ENCODE results near the gene GBGT1. TPM values are rescaled to one million over a fixed set of nuclear protein-coding genes. Genes with fewer than 3 reads are reported as not detected.
A peak's percentile ranks its signal among the peaks of the same experiment; 100 is the strongest.
"Not testable (repeated sequence)": the region's sequence is repeated elsewhere in the genome, so short reads cannot be mapped to it uniquely, and the experiment has no call there.

Gene GBGT1
- total RNA-seq, 4 donors from 2014 or later = 3.6 to 13.5 (median 5.3) TPM

DNA sequence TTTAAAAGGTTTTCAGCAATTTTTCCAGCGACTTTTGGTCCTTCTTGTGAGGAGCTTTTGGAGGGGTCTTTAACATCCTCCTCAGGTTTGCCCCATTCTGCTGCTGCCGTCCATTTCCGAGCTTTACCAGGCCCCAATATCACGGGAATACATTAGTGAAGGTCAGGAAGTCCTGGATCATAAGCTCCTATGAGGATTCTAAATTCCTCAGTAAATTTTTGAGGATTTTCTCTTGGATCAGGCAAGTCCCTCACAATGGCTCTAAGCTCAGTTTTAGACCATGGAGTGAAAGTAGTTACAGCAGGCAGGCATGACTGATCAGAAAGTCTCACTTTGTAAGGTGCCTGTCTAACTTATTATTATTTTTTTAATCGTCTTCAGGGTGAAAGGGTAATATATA is 17.2 kb upstream of the GBGT1 start:
- TF ChIP-seq, protein P1, sequence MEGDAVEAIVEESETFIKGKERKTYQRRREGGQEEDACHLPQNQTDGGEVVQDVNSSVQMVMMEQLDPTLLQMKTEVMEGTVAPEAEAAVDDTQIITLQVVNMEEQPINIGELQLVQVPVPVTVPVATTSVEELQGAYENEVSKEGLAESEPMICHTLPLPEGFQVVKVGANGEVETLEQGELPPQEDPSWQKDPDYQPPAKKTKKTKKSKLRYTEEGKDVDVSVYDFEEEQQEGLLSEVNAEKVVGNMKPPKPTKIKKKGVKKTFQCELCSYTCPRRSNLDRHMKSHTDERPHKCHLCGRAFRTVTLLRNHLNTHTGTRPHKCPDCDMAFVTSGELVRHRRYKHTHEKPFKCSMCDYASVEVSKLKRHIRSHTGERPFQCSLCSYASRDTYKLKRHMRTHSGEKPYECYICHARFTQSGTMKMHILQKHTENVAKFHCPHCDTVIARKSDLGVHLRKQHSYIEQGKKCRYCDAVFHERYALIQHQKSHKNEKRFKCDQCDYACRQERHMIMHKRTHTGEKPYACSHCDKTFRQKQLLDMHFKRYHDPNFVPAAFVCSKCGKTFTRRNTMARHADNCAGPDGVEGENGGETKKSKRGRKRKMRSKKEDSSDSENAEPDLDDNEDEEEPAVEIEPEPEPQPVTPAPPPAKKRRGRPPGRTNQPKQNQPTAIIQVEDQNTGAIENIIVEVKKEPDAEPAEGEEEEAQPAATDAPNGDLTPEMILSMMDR (IDR thresholded peaks at IDR 0.05) = no peak
- TF ChIP-seq POLR2A (IDR thresholded peaks at IDR 0.05) = no peak
- intact Hi-C loops (cut with DNase I; ENCODE audit: low total_unique reads) = loop anchor here (10.0 kb wide), 1 partner anchor 154 kb away; the partner anchor contains the start of gene SURF6
- 85 to 86% methylated on average over 5 of the region's 5 CpGs for WGBS, 2 donors
- DNase-seq (ENCODE audit: low spot score in 2 of 2) = no peak
- H3K4me3 ChIP-seq (ENCODE audit: low read depth, poor library complexity, severe bottlenecking) = no peak overlapping the region

DNA sequence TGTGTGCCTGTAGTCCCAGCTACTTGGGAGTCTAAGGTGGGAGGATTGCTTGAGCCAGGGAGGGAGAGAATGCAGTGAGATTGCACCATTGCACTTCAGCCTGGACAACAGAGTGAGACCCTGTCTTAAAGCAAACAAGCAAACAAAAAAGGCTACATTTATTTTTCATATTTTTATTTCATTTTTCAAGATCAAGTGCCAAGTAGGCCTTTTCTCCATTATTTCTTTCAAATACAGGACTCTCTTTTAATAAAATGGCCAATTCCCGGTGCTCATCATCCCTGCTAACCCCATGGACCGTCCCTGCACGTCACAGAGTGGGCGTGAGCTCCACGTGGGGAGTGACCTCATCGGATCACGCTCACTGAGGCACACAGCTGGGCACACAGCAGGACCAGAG is 9.3 kb upstream of the GBGT1 start:
- intact Hi-C loops (cut with DNase I; ENCODE audit: low total_unique reads) = no loop called here
- TF ChIP-seq, protein P1 (IDR thresholded peaks at IDR 0.05) = no peak
- no peak for TF ChIP-seq POLR2A (IDR thresholded peaks at IDR 0.05)
- WGBS, 2 donors = 85 to 86% methylated on average over 7 of the region's 7 CpGs
- no peak overlapping the region for H3K4me3 ChIP-seq (ENCODE audit: low read depth, poor library complexity, severe bottlenecking)
- DNase-seq (ENCODE audit: low spot score in 2 of 2) = no peak

DNA sequence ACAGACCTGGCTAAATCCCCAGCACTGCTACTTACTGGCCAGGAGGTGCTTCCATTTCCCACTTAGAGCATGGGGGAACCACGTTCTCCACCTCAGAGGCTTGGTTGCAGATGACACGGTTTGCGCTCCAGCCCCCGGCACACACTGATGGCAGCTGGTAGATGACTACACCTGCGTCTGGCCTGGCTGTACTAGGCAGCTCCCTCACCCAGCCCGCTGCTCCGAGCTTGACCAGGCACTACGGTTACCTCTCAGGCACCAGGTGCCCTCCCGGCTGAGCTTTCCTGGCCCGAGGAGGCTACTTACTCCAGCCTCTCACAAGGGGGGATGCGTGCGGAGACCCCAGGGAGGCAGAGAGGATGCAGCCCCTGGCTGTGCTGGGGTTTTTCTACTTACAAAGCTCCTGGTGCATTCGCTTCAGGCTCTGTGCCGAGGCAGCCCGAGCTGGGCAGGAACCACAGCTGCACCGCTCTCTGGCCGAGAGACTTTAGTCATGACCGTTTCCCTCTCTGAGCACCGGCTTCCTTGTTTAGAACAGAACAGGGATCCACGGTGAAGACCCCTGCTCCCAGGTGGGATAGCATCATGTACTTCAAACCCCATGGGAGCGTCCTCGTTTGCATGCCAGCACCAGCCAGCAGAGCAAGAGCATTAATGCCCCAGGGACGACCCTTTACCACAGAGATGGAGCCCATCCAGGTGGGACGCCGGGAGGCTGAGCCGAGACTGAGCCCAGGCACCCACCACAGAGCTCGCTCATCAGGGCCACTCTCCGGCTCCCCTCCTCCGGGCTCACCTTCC is 7.6 kb upstream of the GBGT1 start:
- 77 to 86% methylated on average over 26 to 29 of the region's 29 CpGs for WGBS, 2 donors
- no peak overlapping the region for H3K4me3 ChIP-seq (ENCODE audit: low read depth, poor library complexity, severe bottlenecking)
- peak in 1 of 2 donors; percentile 78 for DNase-seq (ENCODE audit: low spot score in 2 of 2)
- no peak for TF ChIP-seq POLR2A (IDR thresholded peaks at IDR 0.05)
- TF ChIP-seq, protein P1 (IDR thresholded peaks at IDR 0.05) = no peak
- intact Hi-C loops (cut with DNase I; ENCODE audit: low total_unique reads) = no loop called here

DNA sequence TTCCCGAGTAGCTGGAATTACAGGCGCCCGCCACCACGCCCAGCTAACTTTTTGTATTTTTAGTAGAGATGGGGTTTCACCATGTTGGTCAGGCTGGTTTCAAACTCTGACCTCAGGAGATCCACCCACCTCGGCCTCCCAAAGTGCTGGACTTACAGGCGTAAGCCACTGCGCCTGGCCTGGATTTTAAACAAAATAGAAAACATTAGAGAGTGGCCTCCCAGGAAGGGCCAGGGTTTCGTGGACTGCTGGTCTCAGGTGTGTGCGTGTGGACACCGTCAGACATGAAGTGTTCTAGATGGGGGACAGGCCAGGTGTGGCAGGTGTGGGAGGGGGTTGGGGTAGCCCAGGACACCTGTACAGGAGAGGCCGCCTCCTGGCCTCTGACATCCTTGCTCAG is 7.0 kb upstream of the GBGT1 start:
- 92 to 93% methylated on average over 11 of the region's 11 CpGs for WGBS, 2 donors
- TF ChIP-seq, protein P1 (IDR thresholded peaks at IDR 0.05) = no peak
- no peak for TF ChIP-seq POLR2A (IDR thresholded peaks at IDR 0.05)
- intact Hi-C loops (cut with DNase I; ENCODE audit: low total_unique reads) = no loop called here
- H3K4me3 ChIP-seq (ENCODE audit: low read depth, poor library complexity, severe bottlenecking) = no peak overlapping the region
- DNase-seq (ENCODE audit: low spot score in 2 of 2) = peak in 1 of 2 donors; percentile 39

DNA sequence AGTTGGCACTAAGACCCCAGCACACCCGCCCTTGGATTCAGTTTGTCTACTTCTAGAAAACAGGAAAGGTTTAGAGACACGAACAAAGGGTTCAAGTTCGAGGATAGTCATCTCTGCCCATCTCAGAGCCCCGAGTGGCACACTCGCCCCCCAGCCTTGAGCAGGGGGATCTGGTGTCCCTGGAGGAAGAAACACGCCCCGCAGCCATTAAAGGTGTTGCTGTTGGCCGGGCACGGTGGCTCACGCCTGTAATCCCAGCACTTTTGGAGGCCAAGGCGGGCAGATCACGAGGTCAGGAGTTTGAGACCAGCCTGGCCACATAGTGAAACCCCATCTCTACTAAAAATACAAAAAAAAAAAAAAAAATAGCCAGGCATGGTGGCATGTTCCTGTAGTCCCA is 6.0 kb upstream of the GBGT1 start:
- 90% methylated on average over 12 of the region's 12 CpGs for WGBS, 2 donors
- DNase-seq (ENCODE audit: low spot score in 2 of 2) = not testable (repeated sequence)

DNA sequence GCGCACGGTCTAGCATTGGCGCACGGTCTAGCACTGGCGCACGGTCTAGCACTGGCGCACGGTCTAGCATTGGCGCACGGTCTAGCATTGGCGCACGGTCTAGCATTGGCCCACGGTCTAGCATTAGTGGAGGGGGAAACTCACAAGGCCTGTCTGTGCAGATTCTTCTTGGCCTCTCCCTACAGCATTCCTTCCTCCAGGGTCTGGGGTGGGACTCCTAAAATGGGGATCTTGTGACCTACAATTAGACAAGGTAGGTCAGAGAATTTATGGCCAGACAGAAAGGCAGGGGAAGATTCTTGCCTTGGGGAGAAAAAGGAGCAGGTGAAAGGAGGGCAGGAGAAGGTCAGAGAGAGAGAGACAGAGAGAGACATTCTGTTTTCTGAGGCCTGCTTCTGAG is 5.4 kb upstream of the GBGT1 start:
- DNase-seq (ENCODE audit: low spot score in 2 of 2) = no peak
- WGBS, 2 donors = 46 to 65% methylated on average over 13 of the region's 13 CpGs
- H3K4me3 ChIP-seq (ENCODE audit: low read depth, poor library complexity, severe bottlenecking) = no peak overlapping the region
- TF ChIP-seq, protein P1 (IDR thresholded peaks at IDR 0.05) = no peak
- TF ChIP-seq POLR2A (IDR thresholded peaks at IDR 0.05) = no peak
- intact Hi-C loops (cut with DNase I; ENCODE audit: low total_unique reads) = no loop called here

More for the DNA sequence above, 6.0 kb upstream of the GBGT1 start:
- H3K4me3 ChIP-seq (ENCODE audit: low read depth, poor library complexity, severe bottlenecking); intact Hi-C loops (cut with DNase I; ENCODE audit: low total_unique reads): not testable (repeated sequence)
